ENCODE results near the gene SLC2A9. TPM values are rescaled to one million over a fixed set of nuclear protein-coding genes. Genes with fewer than 3 reads are reported as not detected.

Gene SLC2A9
- total RNA-seq, 1 donor from 2014 or later: 3.2 TPM

- intact Hi-C loops (cut with micrococcal nuclease): no loop called here
Measured at GRCh38 chr4:10020106-10020505, 1.2 kb downstream of the SLC2A9 start.

GRCh38 chr4:10019521-10020051 is 1.7 kb downstream of the SLC2A9 start:
- intact Hi-C loops (cut with micrococcal nuclease): loop anchor here (1.0 to 10.0 kb wide), 11 partner anchors 77 to 487 kb away; no protein-coding TSS in a partner anchor

GRCh38 chr4:10018818-10019461 is 2.4 kb downstream of the SLC2A9 start:
- intact Hi-C loops (cut with micrococcal nuclease): loop anchor here (1.0 to 10.0 kb wide), 14 partner anchors 25 to 519 kb away; no protein-coding TSS in a partner anchor

- intact Hi-C loops (cut with micrococcal nuclease): loop anchor here (5.0 to 10.0 kb wide), 2 partner anchors 412 to 485 kb away; no protein-coding TSS in a partner anchor
Measured at GRCh38 chr4:10017037-10017893, 4.0 kb downstream of the SLC2A9 start.

- intact Hi-C loops (cut with micrococcal nuclease): loop anchor here (5.0 to 10.0 kb wide), 2 partner anchors 411 to 484 kb away; no protein-coding TSS in a partner anchor
Measured at GRCh38 chr4:10016169-10016568, 5.1 kb downstream of the SLC2A9 start.

GRCh38 chr4:10015140-10015753 is 6.0 kb downstream of the SLC2A9 start:
- intact Hi-C loops (cut with micrococcal nuclease): loop anchor here (5.0 to 10.0 kb wide), 2 partner anchors 410 to 483 kb away; no protein-coding TSS in a partner anchor

GRCh38 chr4:10013722-10014121 is 7.6 kb downstream of the SLC2A9 start:
- intact Hi-C loops (cut with micrococcal nuclease): loop anchor here (10.0 kb wide), 1 partner anchor 409 kb away; no protein-coding TSS in a partner anchor

GRCh38 chr4:10011885-10012284 is 9.4 kb downstream of the SLC2A9 start:
- intact Hi-C loops (cut with micrococcal nuclease): loop anchor here (10.0 kb wide), 1 partner anchor 407 kb away; no protein-coding TSS in a partner anchor

GRCh38 chr4:10011277-10011676 is 10.0 kb downstream of the SLC2A9 start:
- intact Hi-C loops (cut with micrococcal nuclease): loop anchor here (10.0 kb wide), 1 partner anchor 406 kb away; no protein-coding TSS in a partner anchor

GRCh38 chr4:10009861-10010500 is 11.3 kb downstream of the SLC2A9 start:
- intact Hi-C loops (cut with micrococcal nuclease): loop anchor here (10.0 kb wide), 1 partner anchor 405 kb away; no protein-coding TSS in a partner anchor

GRCh38 chr4:10008609-10009005 is 12.7 kb downstream of the SLC2A9 start:
- intact Hi-C loops (cut with micrococcal nuclease): no loop called here

- intact Hi-C loops (cut with micrococcal nuclease): no loop called here
Measured at GRCh38 chr4:10007793-10008608, 13.3 kb downstream of the SLC2A9 start.

GRCh38 chr4:10007436-10007740 is 13.9 kb downstream of the SLC2A9 start:
- intact Hi-C loops (cut with micrococcal nuclease): no loop called here

- intact Hi-C loops (cut with micrococcal nuclease): no loop called here
Measured at GRCh38 chr4:10006601-10007435, 14.5 kb downstream of the SLC2A9 start.

GRCh38 chr4:10006231-10006600 is 15.1 kb downstream of the SLC2A9 start:
- intact Hi-C loops (cut with micrococcal nuclease): no loop called here

GRCh38 chr4:10005632-10006031 is 15.7 kb downstream of the SLC2A9 start:
- intact Hi-C loops (cut with micrococcal nuclease): no loop called here

- intact Hi-C loops (cut with micrococcal nuclease): loop anchor here (5.0 kb wide), 1 partner anchor 729 kb away; no protein-coding TSS in a partner anchor
Measured at GRCh38 chr4:10003666-10004065, 17.6 kb downstream of the SLC2A9 start.

GRCh38 chr4:10002278-10002677 is 19.0 kb downstream of the SLC2A9 start:
- intact Hi-C loops (cut with micrococcal nuclease): loop anchor here (5.0 kb wide), 1 partner anchor 730 kb away; no protein-coding TSS in a partner anchor

GRCh38 chr4:10001757-10002156 is 19.5 kb downstream of the SLC2A9 start:
- intact Hi-C loops (cut with micrococcal nuclease): loop anchor here (5.0 kb wide), 1 partner anchor 731 kb away; no protein-coding TSS in a partner anchor
